ENCODE results near the gene CEACAM16.

The CEACAM16 gene

DNA sequence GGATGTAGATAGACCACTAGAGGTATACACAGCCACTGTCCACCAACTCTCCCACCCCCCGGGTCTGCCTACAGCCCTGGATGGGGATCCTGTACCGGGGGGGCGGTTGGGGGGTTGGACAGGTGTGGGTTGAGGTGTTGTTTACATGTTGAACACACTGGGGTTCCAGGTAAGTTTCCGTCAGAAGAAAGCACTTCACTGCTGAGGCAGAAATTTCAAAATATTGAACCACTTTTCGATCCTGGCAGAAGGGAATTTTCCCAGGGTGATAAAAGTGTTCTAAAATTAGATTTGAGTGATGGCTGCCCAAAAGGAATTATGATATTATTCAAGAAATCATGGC is 6.6 kb upstream of the CEACAM16 start:
- no peak overlapping the region for H3K27ac ChIP-seq (ENCODE audit: low read depth, low read length)
- no peaks in the 10 kb centered on the region for H3K79me2 ChIP-seq (ENCODE audit: control insufficient read depth, low read length)
- no peak overlapping the region for H3K4me2 ChIP-seq (ENCODE audit: low read length)
- H4K20me1 ChIP-seq (ENCODE audit: control insufficient read depth, insufficient read depth, low read depth, low read length), result no peaks in the 10 kb centered on the region
- H3K9me3 ChIP-seq (ENCODE audit: control insufficient read depth, insufficient read depth, low read length), result no peaks in the 10 kb centered on the region
- H3K4me1 ChIP-seq (ENCODE audit: control insufficient read depth, low read length), result no peaks in the 10 kb centered on the region
- H3K9me2 ChIP-seq (replicated peaks; ENCODE audit: control insufficient read depth, low read length), result no peaks in the 10 kb centered on the region
- H3F3A ChIP-seq (ENCODE audit: control insufficient read depth, insufficient read depth), result no peaks in the 10 kb centered on the region
- no peak overlapping the region for H3K4me3 ChIP-seq (ENCODE audit: low read length)
- H3K36me3 ChIP-seq (ENCODE audit: control insufficient read depth, low read length), result no peaks in the 10 kb centered on the region
- peaks cover 19% of the 10 kb centered on the region for H3K27me3 ChIP-seq (ENCODE audit: control insufficient read depth, low read length)
- no peak for TF ChIP-seq EZH2phosphoT487 (IDR thresholded peaks at IDR 0.05; ENCODE audit: borderline replicate concordance, low read length)
- TF ChIP-seq, protein P1, sequence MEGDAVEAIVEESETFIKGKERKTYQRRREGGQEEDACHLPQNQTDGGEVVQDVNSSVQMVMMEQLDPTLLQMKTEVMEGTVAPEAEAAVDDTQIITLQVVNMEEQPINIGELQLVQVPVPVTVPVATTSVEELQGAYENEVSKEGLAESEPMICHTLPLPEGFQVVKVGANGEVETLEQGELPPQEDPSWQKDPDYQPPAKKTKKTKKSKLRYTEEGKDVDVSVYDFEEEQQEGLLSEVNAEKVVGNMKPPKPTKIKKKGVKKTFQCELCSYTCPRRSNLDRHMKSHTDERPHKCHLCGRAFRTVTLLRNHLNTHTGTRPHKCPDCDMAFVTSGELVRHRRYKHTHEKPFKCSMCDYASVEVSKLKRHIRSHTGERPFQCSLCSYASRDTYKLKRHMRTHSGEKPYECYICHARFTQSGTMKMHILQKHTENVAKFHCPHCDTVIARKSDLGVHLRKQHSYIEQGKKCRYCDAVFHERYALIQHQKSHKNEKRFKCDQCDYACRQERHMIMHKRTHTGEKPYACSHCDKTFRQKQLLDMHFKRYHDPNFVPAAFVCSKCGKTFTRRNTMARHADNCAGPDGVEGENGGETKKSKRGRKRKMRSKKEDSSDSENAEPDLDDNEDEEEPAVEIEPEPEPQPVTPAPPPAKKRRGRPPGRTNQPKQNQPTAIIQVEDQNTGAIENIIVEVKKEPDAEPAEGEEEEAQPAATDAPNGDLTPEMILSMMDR (IDR thresholded peaks at IDR 0.05; ENCODE audit: low read depth, low read length, poor library complexity, severe bottlenecking), result no peak

DNA sequence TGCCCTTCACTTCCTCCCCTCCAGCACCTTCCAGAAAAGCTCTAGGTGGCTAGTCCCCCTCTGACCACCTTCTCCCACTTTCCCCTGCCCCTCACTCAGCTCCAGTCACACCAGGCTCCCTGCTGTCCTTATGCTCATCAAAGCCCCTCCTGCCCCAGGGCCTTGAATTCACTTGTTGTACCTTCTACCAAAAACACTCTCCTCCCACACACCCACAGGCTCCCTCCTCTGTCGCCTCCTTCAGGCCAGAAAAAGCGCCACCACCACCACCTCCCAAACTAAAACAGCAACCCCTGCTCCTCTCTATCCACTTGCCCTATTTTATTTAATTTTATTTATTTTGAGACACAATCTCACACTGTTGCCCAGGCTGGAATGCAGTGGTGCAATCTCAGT is 4.8 kb upstream of the CEACAM16 start:
- Histone ChIP-seq H3K27me3 (ENCODE audit: control insufficient read depth, low read length) (peaks cover 19% of the 10 kb centered on the region), H3K36me3 (ENCODE audit: control insufficient read depth, low read length) (no peaks in the 10 kb centered on the region), H3F3A (ENCODE audit: control insufficient read depth, insufficient read depth) (no peaks in the 10 kb centered on the region), H3K4me2 (ENCODE audit: low read length) (no peak overlapping the region), H3K79me2 (ENCODE audit: control insufficient read depth, low read length) (no peaks in the 10 kb centered on the region), H4K20me1 (ENCODE audit: control insufficient read depth, insufficient read depth, low read depth, low read length) (no peaks in the 10 kb centered on the region), H3K9me2 (replicated peaks; ENCODE audit: control insufficient read depth, low read length) (no peaks in the 10 kb centered on the region), H3K4me3 (ENCODE audit: low read length) (no peak overlapping the region), H3K9me3 (ENCODE audit: control insufficient read depth, insufficient read depth, low read length) (no peaks in the 10 kb centered on the region), H3K4me1 (ENCODE audit: control insufficient read depth, low read length) (no peaks in the 10 kb centered on the region), H3K27ac (ENCODE audit: low read depth, low read length) (no peak overlapping the region)
- TF ChIP-seq EZH2phosphoT487 (IDR thresholded peaks at IDR 0.05; ENCODE audit: borderline replicate concordance, low read length), result no peak
- TF ChIP-seq, protein P1 (IDR thresholded peaks at IDR 0.05; ENCODE audit: low read depth, low read length, poor library complexity, severe bottlenecking), result peak; percentile 53

DNA sequence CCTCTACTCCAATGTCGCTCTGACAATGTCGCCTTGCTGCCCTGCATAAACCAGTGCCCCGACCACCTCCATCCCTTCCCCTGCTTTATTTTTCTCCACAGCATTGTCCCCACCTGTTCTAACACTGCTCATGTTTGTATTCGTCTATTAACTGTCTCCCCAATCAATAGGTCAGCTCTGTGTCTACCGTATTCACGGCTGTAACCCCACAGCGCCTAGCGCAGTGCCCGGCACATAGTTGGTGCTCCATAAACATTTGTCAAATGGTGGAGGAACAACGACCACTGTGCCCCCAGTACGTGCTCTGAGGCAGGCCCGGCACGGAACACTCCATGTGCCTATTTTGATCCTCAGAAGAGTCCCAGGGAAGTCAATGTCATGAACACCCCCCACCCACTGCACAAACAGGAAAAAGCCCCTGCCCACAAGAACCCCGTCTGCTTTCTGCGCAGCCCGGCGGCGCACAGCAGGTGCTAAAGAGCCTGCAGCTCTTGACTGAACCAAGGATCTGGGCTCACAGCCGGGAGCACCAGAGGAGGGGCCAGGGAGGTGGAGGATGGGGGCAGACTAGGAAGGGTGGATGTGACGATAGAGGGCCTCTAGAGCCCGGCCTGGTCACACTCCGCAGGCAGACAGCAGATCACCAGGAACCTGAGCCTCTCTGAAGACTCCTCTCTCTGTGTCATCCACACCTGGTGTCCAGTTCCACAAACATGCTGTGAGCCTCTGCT is 1.8 kb upstream of the CEACAM16 start:
- Histone ChIP-seq H3K4me2 (ENCODE audit: low read length) (no peak overlapping the region), H3K27me3 (ENCODE audit: control insufficient read depth, low read length) (peaks cover 12% of the 10 kb centered on the region), H3F3A (ENCODE audit: control insufficient read depth, insufficient read depth) (no peaks in the 10 kb centered on the region), H3K36me3 (ENCODE audit: control insufficient read depth, low read length) (no peaks in the 10 kb centered on the region), H3K9me2 (replicated peaks; ENCODE audit: control insufficient read depth, low read length) (no peaks in the 10 kb centered on the region), H3K4me1 (ENCODE audit: control insufficient read depth, low read length) (no peaks in the 10 kb centered on the region), H4K20me1 (ENCODE audit: control insufficient read depth, insufficient read depth, low read depth, low read length) (no peaks in the 10 kb centered on the region), H3K79me2 (ENCODE audit: control insufficient read depth, low read length) (no peaks in the 10 kb centered on the region), H3K4me3 (ENCODE audit: low read length) (no peak overlapping the region), H3K9me3 (ENCODE audit: control insufficient read depth, insufficient read depth, low read length) (no peaks in the 10 kb centered on the region), H3K27ac (ENCODE audit: low read depth, low read length) (no peak overlapping the region)
- TF ChIP-seq EZH2phosphoT487 (IDR thresholded peaks at IDR 0.05; ENCODE audit: borderline replicate concordance, low read length), result no peak
- TF ChIP-seq, protein P1 (IDR thresholded peaks at IDR 0.05; ENCODE audit: low read depth, low read length, poor library complexity, severe bottlenecking), result no peak
